HepG2 (cell line): ENCODE results near the gene RPEL1. TPM values are rescaled to one million over a fixed set of nuclear protein-coding genes. Genes with fewer than 3 reads are reported as not detected.

Source experiments
- FOXO1 ChIP-seq: sonication (generic); formaldehyde crosslinking; IDR thresholded peaks from 2 replicates; pipeline ENCODE4 v1.4.0; 2020; ENCODE audit warnings: missing genetic modification reagents
- KDM2A ChIP-seq: sonication (generic); formaldehyde crosslinking; IDR thresholded peaks from 2 replicates; pipeline ENCODE4 v1.4.0; 2020; ENCODE audit warnings: low read depth, missing genetic modification reagents, borderline replicate concordance
- KLF16 ChIP-seq, 2 experiments: sonication (generic) in 1 of 2; formaldehyde crosslinking in 1 of 2; IDR thresholded peaks; 2 replicates each; pipeline versions ENCODE4 v1.6.1 to v1.8.0; 2016 to 2023; ENCODE audit warnings: missing genetic modification reagents in 2 of 2, missing compliant biosample characterization in 1 of 2
- MAFG ChIP-seq: sonication (generic); formaldehyde crosslinking; IDR thresholded peaks from 2 replicates; pipeline ENCODE4 v1.5.1; 2020; ENCODE audit warnings: mild to moderate bottlenecking, missing genetic modification reagents
- MIER3 ChIP-seq: IDR thresholded peaks from 2 replicates; pipeline ENCODE4 v1.6.1; 2016; ENCODE audit warnings: missing compliant biosample characterization, borderline replicate concordance
- MYC ChIP-seq: sonication (generic); formaldehyde crosslinking; IDR thresholded peaks from 2 replicates; pipeline ENCODE4 v1.9.0; 2021; ENCODE audit warnings: missing genetic modification reagents, borderline replicate concordance
- NR2F2 ChIP-seq: IDR thresholded peaks from 2 replicates; pipeline ENCODE4 v1.6.1; 2012; ENCODE audit warnings: low read depth, inconsistent platforms, borderline replicate concordance
- PHF21A ChIP-seq: sonication (generic); formaldehyde crosslinking; IDR thresholded peaks from 2 replicates; pipeline ENCODE4 v1.5.0; 2020; ENCODE audit warnings: mild to moderate bottlenecking, missing genetic modification reagents
- PPARG ChIP-seq: conservative IDR thresholded peaks from 2 replicates; pipeline ENCODE4 v1.6.1; 2016; ENCODE audit warnings: missing biosample characterization, missing genetic modification reagents
- RNF2 ChIP-seq: fragments of 450-650 bp; conservative IDR thresholded peaks from 2 replicates; pipeline ENCODE4 v1.6.1; 2016; ENCODE audit warnings: low read depth
- TOPORS ChIP-seq: sonication (generic); formaldehyde crosslinking; IDR thresholded peaks from 2 replicates; pipeline ENCODE4 v1.8.0; 2023; ENCODE audit warnings: mild to moderate bottlenecking, missing genetic modification reagents
- ZFP36L2 ChIP-seq: sonication (generic); formaldehyde crosslinking; IDR thresholded peaks from 2 replicates; pipeline ENCODE4 v1.4.0; 2020; ENCODE audit warnings: missing genetic modification reagents
- ZNF224 ChIP-seq: sonication (generic); formaldehyde crosslinking; IDR thresholded peaks from 2 replicates; pipeline ENCODE4 v1.5.0; 2020; ENCODE audit warnings: mild to moderate bottlenecking, missing genetic modification reagents
- ZNF335 ChIP-seq: sonication (generic); formaldehyde crosslinking; IDR thresholded peaks from 2 replicates; pipeline ENCODE4 v1.4.0; 2020; ENCODE audit warnings: missing genetic modification reagents
- ZNF382 ChIP-seq: sonication (generic); formaldehyde crosslinking; IDR thresholded peaks from 2 replicates; pipeline ENCODE4 v1.5.0; 2020; ENCODE audit warnings: missing genetic modification reagents, mild to moderate bottlenecking, borderline replicate concordance
- ZNF672 ChIP-seq: sonication (generic); formaldehyde crosslinking; IDR thresholded peaks from 2 replicates; pipeline ENCODE4 v1.8.1; 2022; ENCODE audit warnings: missing genetic modification reagents
- ZNF75D ChIP-seq: sonication (generic); formaldehyde crosslinking; IDR thresholded peaks from 2 replicates; pipeline ENCODE4 v1.8.1; 2023; ENCODE audit warnings: missing genetic modification reagents, mild to moderate bottlenecking, borderline replicate concordance
- ZNF766 ChIP-seq: sonication (generic); formaldehyde crosslinking; IDR thresholded peaks from 2 replicates; pipeline ENCODE4 v1.5.0; 2020; ENCODE audit warnings: missing genetic modification reagents, borderline replicate concordance
- ZNF850 ChIP-seq: sonication (generic); formaldehyde crosslinking; conservative IDR thresholded peaks from 2 replicates; pipeline ENCODE4 v1.9.0; 2021; ENCODE audit warnings: mild to moderate bottlenecking, missing genetic modification reagents
- polyA plus RNA-seq, 8 experiments: library from polyadenylated mRNA; depleted of rRNA in 3 of 8; stranded (reverse) in 7 of 8; unstranded in 1 of 8; fragments of >200 nt; fragmentation: Illumina TruSeq in 4 of 8; extraction: Trizol in 4 of 8; gene quantifications; 2 replicates each; pipeline versions ENCODE4 v1.2.1 to v1.2.3, GENCODE V29; 2011 to 2016; ENCODE audit warnings: low read depth in 4 of 8, missing spikeins in 1 of 8, mixed read lengths in 1 of 8; ENCODE audit not compliant: insufficient read depth in 1 of 8
- total RNA-seq, 5 experiments: library from RNA; depleted of rRNA; stranded (reverse); fragments of >200 nt; fragmentation: Illumina TruSeq; extraction: Trizol; gene quantifications; 2 replicates each; pipeline ENCODE4 v1.2.3, GENCODE V29; 2016; ENCODE audit warnings: low read depth in 1 of 5
- TF ChIP-seq, protein P1 (sequence below): sonication (generic); formaldehyde crosslinking; IDR thresholded peaks from 2 replicates; pipeline ENCODE4 v1.5.0; 2020; ENCODE audit warnings: missing genetic modification reagents
- TF ChIP-seq, protein P2 (sequence below): sonication (generic); formaldehyde crosslinking; IDR thresholded peaks from 2 replicates; pipeline ENCODE4 v1.5.0; 2020; ENCODE audit warnings: missing genetic modification reagents, mild to moderate bottlenecking, borderline replicate concordance
- TF ChIP-seq, protein P3 (sequence below): IDR thresholded peaks from 2 replicates; pipeline ENCODE4 v1.6.1; 2016; ENCODE audit warnings: low read depth, missing genetic modification reagents, missing compliant biosample characterization

The RPEL1 gene
- total and polyA plus RNA-seq, 2 of the 13 experiments (the other 11 are each of a cell fraction or from before 2014, with no cell fraction given) = 0.04 to 0.07 TPM

DNA sequence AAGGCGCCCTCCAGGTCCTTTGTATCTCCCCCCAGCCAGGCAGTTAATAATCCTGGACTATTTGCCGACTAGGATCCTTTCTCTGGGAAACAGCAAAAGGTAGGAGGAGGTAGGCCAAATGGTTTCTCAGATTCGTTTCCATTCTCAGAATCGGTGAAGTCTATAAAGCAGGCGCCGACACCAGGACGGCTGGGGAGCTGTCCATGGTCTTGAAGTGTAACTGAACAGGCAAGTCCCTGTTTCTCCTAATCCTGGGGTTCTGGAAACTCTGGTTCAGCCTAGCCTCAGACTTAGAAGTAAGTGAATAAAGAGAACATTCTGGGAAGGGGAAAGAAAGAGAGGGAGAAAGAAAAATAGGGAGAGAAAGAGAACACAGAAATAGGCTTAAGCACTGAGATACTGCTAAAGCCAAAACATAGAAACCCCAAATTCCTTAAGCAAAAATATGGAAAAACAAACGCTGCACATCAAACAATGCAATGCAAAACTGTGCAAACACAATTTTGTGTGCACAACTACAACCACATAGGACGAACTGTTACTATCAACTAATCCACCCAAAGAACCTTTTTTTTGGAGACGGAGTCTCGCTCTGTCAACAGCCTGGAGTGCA is 20.1 kb downstream of the RPEL1 start (continued):
- TF ChIP-seq, protein P1, sequence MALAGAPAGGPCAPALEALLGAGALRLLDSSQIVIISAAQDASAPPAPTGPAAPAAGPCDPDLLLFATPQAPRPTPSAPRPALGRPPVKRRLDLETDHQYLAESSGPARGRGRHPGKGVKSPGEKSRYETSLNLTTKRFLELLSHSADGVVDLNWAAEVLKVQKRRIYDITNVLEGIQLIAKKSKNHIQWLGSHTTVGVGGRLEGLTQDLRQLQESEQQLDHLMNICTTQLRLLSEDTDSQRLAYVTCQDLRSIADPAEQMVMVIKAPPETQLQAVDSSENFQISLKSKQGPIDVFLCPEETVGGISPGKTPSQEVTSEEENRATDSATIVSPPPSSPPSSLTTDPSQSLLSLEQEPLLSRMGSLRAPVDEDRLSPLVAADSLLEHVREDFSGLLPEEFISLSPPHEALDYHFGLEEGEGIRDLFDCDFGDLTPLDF (CRISPR knock-in tag) = peak; percentile 38; the same call in 1 of the 2 replicates
- peak; percentile 81; the same call in 1 of the 2 replicates for TF ChIP-seq ZNF335 (CRISPR knock-in tag)
- no peak for TF ChIP-seq PHF21A
- no peak for TF ChIP-seq ZNF850 (CRISPR knock-in tag)
- 0 out of 2 replicates have a peak, but pooled peaks have one; percentile 50 for TF ChIP-seq KDM2A (CRISPR knock-in tag)
- no peak for TF ChIP-seq RNF2
- TF ChIP-seq MAFG (CRISPR knock-in tag) = no peak
- 0 out of 2 replicates have a peak, but pooled peaks have one; percentile 59 for TF ChIP-seq ZFP36L2 (CRISPR knock-in tag)
- TF ChIP-seq, protein P2, sequence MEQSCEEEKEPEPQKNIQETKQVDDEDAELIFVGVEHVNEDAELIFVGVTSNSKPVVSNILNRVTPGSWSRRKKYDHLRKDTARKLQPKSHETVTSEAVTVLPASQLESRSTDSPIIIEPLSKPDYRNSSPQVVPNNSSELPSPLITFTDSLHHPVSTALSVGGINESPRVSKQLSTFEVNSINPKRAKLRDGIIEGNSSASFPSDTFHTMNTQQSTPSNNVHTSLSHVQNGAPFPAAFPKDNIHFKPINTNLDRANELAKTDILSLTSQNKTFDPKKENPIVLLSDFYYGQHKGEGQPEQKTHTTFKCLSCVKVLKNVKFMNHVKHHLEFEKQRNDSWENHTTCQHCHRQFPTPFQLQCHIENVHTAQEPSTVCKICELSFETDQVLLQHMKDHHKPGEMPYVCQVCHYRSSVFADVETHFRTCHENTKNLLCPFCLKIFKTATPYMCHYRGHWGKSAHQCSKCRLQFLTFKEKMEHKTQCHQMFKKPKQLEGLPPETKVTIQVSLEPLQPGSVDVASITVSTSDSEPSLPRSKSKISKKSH = no peak
- TF ChIP-seq ZNF382 (CRISPR knock-in tag) = no peak
- TF ChIP-seq ZNF75D (CRISPR knock-in tag) = no peak
- no peak for TF ChIP-seq NR2F2
- peak; percentile 69; the same call in 1 of the 2 replicates for TF ChIP-seq PPARG
- TF ChIP-seq MIER3 (CRISPR knock-in tag) = peak; percentile 38; the same call in 1 of the 2 replicates
- 0 out of 2 replicates have a peak, but pooled peaks have one; percentile 19 for TF ChIP-seq MYC (CRISPR knock-in tag)
- no peak for TF ChIP-seq FOXO1 (CRISPR knock-in tag)
- TF ChIP-seq ZNF672 (CRISPR knock-in tag) = no peak
- TF ChIP-seq TOPORS = no peak
- peak in 1 of 2 experiments; percentile 95; a peak in 2 of 4 replicates for TF ChIP-seq KLF16 (CRISPR knock-in tag; IDR thresholded peaks at IDR 0.05)
- no peak for TF ChIP-seq ZNF224
- TF ChIP-seq, protein P3, sequence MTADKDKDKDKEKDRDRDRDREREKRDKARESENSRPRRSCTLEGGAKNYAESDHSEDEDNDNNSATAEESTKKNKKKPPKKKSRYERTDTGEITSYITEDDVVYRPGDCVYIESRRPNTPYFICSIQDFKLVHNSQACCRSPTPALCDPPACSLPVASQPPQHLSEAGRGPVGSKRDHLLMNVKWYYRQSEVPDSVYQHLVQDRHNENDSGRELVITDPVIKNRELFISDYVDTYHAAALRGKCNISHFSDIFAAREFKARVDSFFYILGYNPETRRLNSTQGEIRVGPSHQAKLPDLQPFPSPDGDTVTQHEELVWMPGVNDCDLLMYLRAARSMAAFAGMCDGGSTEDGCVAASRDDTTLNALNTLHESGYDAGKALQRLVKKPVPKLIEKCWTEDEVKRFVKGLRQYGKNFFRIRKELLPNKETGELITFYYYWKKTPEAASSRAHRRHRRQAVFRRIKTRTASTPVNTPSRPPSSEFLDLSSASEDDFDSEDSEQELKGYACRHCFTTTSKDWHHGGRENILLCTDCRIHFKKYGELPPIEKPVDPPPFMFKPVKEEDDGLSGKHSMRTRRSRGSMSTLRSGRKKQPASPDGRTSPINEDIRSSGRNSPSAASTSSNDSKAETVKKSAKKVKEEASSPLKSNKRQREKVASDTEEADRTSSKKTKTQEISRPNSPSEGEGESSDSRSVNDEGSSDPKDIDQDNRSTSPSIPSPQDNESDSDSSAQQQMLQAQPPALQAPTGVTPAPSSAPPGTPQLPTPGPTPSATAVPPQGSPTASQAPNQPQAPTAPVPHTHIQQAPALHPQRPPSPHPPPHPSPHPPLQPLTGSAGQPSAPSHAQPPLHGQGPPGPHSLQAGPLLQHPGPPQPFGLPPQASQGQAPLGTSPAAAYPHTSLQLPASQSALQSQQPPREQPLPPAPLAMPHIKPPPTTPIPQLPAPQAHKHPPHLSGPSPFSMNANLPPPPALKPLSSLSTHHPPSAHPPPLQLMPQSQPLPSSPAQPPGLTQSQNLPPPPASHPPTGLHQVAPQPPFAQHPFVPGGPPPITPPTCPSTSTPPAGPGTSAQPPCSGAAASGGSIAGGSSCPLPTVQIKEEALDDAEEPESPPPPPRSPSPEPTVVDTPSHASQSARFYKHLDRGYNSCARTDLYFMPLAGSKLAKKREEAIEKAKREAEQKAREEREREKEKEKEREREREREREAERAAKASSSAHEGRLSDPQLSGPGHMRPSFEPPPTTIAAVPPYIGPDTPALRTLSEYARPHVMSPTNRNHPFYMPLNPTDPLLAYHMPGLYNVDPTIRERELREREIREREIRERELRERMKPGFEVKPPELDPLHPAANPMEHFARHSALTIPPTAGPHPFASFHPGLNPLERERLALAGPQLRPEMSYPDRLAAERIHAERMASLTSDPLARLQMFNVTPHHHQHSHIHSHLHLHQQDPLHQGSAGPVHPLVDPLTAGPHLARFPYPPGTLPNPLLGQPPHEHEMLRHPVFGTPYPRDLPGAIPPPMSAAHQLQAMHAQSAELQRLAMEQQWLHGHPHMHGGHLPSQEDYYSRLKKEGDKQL = no peak
- peak; percentile 87 for TF ChIP-seq ZNF766 (CRISPR knock-in tag)
